Prostate gland (tissue), 2 donors: ENCODE data around the gene ABCG5.

Source experiments
- CTCF ChIP-seq, 4 experiments: fragments of 200-600 bp in 2 of 4; fragments of 450-650 bp in 2 of 4; sonication (generic) in 2 of 4; IDR thresholded peaks; 1 replicate in 3 of 4; 2 replicates in 1 of 4; pipeline ENCODE4 v1.5.1; 2016 to 2019; ENCODE audit warnings: antibody characterized with exemption in 4 of 4, mild to moderate bottlenecking in 2 of 4, moderate library complexity in 2 of 4
- POLR2A ChIP-seq: fragments of 450-650 bp; IDR thresholded peaks from one replicate; pipeline ENCODE4 v1.6.1; 2016; ENCODE audit warnings: antibody characterized with exemption, mild to moderate bottlenecking

- no peak for TF ChIP-seq CTCF (IDR thresholded peaks at IDR 0.05)
- no peak for TF ChIP-seq POLR2A
Measured at GRCh38 chr2:43803113-43803512, 35.5 kb downstream of the ABCG5 start.
